ENCODE results near the gene INPP5F.

- TF ChIP-seq ESRRG (CRISPR knock-in tag; IDR thresholded peaks at IDR 0.05) (no peak), ZFP3 (CRISPR knock-in tag; IDR thresholded peaks at IDR 0.05) (no peak), ZNF70 (CRISPR knock-in tag; IDR thresholded peaks at IDR 0.05) (no peak), BACH2 (CRISPR knock-in tag; IDR thresholded peaks at IDR 0.05; ENCODE audit: borderline replicate concordance) (no peak), ZFP30 (CRISPR knock-in tag; IDR thresholded peaks at IDR 0.05) (no peak)
Measured at GRCh38 chr10:119862524-119862923, 136.7 kb downstream of the INPP5F start.

Data from SK-N-SH treated with all-trans-retinoic acid at 6 μM for 48 hours (cell line).